Colon (tissue), 2 donors: ENCODE results near the gene SPTB.

Experiments used
- FAIRE-seq: peaks from 2 replicates; lab custom pipeline; 2012; peaks lifted over from hg19 to GRCh38; lab: Jason Lieb, UNC
- donor health status: control.
- donor health status: control.

SPTB gene

DNA sequence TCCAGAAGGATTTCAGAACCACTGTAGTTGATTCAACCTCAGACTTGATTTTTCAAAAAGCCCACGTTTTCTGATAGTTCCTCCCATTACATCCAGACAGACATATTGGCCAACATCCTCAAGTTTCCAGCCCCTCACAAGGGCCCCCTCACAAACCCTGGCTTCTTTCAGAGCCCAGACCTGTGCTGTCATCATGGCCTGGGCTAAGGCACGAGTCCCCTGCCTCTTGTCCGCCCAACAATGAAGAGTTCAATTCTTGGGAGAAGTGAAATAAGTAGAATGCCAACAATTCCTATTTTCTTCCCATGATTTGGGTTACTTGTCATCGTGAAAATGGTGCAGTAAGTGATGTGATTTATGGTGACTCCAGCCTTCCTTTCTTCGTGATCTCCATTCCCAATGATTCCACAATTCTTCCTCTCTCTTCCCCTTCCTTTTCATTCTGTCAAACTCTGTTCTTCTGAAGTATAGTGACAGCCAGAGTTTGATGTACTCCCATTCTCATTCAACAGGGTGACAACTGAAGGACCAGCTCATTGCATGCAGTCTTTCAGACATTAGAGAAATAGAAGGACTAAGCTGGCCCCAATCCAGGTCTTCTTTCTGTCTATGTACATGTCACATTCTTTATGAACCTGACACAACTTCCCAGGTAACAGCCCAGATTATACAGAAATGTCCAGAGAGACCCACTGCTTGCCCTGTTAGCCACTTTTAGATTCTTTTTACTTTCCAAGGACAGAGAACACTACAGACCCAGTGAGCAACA, 29.2 kb downstream of the SPTB start:
- no peak for FAIRE-seq

DNA sequence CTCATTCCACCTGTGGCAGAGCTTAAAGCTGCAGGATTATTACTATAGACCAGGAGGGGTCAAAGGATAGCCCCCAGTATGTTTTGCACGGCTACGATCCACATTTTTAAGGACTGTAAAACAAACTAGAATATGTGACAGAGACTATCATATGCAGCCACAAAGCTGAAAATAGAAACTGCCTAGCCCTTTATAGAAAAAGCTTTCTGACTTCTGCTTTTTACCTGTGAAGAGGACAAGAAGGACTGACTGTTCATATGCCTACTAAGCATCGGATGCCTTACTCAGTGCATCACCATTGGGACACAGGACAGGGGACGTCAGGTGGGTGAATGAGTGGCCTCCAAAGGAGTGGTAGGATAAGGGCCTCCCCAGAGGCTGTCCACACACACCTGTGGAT, 29.8 kb downstream of the SPTB start:
- no peak for FAIRE-seq

DNA sequence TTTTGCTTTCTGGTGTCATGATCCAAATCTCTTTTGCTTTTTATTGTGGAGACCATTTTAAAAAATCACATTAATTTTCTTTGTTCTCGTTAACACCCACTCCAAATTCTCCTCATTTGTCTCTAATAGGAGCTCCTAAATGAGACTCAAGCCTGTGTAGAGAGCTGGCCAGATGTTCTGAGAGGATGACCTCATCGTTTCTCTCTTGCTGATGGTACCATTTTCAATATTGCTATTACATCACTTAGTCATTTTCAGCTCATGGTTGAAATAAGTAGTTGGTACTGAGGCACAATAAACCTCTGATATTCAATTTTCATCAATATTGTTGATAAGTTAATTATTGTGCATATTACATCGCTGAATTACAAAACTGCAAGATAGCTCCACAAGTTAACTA, 31.5 kb downstream of the SPTB start:
- FAIRE-seq, result no peak

DNA sequence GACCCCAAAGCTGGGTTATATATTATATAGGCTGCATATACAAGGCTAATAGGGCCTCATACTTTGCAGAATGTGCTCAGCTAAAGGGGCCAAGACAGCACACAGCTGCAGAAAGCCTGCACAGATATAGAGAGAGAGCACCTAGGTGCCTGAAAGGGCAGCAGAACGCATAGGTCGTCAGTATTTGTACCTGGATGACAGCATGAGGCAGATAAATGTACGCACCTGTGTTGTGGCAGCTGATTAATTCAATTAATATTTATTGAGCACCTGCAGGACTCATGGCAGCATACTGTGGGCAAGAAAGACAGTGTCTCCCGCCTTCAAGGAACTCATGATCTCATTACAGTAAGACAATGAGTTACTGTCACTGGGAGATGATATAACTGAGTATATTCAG, 33.4 kb downstream of the SPTB start:
- no peak for FAIRE-seq

DNA sequence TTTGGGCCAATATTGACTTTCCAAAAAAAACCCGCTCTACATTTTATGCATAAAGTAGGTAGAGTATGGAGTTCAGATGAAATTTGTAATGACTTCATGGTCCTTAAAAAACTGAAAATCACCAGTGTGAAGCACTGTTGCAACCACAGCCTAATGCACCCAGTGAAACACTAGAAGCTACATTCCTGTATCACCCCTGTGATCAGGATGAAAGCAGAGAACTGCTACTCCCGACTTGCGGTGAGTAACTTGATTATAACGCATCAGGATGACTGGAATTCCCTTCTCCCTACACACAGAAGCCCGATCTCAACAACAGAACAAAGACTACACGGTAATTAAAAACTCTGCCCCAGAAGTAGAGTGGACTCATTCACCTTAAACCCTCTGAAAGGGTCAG, 33.8 kb downstream of the SPTB start:
- FAIRE-seq, result no peak

DNA sequence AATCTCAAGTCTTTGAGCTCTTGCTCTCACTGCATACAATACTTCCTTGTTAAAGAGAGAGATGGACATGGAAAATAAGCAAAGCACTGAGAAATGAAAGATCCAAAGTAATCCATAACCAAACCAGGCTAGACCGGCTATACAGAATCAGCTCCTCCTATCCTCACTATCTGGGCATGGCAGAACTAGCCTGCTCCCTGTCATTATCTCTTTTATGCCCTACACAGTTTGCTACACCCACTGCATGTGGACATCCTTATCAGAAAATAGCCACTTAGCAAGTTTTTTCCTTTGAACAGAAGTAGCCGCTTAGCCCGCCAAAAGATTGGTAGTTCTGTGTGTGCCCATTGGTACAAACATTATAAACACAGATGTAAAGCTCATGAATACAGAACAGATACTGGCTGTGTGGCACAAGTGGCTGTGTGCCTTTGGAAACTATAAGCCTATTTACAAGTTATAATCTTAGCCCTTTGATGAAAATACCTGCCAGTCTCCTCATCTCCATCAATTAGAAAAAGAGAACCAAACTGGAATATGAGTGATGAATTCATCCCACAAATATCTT, 34.7 kb downstream of the SPTB start:
- FAIRE-seq, result no peak

DNA sequence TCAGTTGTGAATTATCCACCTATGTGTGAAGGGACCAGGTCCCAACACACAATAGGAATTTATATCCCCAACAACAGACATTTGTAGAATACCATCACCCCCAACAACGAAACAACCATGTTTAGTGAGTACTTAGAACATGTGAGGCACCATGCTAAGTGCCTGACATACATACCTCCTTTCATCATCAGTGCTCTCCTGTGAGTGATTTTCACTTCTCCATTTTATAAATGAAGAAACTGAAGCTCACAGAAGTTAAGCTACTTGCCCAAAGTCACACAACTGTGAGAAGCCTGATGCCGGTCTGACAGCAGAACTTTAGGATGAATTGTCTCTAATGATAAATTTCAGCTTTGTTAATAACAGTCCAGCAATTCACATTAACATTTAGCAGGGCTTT, 35.4 kb downstream of the SPTB start:
- no peak for FAIRE-seq

DNA sequence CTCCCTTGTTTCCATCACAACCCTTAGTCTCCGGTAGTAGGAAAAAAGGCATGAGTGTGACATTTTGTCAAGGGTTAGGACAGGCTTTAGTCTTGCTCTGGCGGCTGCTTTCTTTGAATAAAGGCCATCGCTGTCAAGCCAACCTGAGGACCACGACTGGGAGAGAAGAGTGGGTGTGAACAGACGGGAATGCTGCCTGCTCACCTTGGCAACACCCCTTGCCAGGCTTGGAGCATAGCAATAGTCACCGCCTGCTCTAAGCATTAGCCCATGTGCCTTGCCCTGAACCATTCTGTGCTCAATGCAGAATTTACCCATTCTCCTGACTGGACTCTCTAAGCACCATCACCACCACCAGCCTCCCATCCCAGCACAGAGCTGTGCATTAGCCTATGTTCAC, 36.2 kb downstream of the SPTB start:
- no peak for FAIRE-seq

DNA sequence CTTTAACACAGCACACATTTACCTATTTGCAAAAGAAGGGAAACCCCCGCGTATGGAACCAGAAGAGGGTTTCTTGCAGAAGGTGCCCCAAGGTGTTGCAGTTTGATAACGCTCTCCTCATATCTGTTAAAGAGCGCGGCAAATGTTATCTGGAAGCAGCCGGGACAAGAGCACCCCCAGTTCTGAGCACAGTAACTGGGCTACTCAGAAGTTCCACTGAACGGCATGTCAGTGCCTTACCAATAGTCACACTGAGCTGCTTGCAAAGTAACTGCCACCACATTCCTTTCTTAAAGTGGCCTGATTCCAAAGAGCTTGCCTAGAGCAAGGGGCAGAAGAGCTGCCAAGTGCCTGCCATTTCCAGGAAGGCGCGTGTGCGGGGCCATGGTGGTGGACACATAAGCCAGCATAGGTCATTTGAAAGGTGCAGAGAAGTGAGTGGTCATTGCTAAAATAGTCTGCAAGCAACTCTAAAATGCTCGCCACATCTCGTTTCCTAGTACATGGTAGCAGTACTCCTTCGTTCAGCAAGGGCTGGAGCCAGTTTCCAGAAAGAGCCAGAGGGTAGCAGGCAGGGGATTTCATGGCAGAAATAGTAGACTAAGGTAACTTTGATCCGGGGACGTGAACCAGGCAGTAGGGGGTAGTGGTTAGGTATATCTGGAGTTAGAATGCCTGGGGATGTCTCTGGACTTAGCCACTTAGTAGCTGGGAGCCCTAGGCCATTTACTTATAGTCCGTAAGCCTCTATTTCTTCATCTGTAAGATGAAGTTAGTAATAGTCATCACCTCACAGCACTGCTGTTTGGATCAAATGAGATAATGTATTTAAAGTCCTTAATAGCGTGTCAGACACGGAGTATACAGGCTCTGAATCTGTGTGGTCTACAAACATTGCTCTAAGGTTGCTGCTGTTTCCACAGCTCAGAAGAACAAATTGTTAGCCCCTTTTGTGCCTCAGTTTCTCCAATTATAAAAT, 37.6 kb downstream of the SPTB start:
- no peak for FAIRE-seq

DNA sequence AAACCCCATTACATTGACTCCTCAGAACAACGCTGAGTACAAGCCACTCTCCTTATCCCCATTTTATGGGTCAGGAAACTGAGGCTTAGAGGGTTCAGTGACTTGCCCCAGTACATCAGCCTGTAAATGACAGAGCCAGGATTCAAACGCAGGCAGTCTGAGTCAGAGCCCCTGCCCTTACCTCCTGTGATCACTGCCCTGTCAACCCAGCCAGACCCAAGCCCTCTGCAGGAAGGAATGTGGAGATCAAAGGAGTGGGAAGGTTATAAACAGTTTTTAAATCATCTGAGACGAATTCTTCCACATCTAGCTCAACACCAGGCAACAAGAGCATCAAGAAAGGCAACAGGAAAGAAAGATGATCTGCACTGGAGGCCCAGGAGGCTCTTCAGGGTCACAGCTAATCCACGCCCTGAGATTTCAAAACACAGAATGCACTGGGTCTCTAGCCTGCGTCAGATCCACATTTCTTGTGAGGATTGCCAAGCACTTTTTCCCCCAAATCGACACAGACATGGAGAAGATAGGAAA, 38.5 kb downstream of the SPTB start:
- FAIRE-seq, result no peak

DNA sequence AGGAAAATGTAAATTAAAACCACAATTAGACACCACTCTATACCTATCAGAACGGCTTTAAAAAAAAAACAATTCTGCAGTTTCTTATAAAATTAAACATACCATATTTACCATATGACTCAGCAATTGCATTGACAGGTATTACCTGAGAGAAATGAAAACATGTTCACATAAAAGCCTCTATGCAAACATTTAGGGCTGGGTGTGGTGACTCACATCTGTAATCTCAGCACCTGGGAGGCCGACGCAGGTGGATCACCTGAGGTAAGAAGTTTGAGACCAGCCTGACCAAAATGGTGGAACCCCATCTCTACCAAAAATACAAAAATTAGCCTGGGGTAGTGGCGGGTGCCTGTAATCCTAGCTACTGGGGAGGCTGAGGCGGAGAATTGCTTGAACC, 41.1 kb downstream of the SPTB start:
- no peak for FAIRE-seq

DNA sequence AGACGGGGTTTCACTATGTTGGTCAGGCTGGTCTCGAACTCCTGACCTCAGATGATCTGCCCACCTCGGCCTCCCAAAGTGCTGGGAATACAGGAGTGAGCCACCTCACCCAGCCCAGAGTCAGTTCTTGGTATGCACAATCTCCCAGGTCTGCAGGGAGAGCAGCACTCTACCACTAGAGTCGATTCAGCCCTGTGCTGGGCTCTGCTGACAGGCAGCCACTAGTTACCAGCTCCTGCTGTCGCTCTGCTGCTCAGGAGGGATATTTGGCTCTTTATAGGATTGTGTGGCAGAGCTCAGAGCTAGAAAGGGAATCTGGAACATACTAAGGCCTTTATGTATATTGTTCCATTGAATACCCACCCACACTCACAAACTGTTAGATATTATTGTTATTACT, 44.3 kb downstream of the SPTB start:
- no peak for FAIRE-seq

DNA sequence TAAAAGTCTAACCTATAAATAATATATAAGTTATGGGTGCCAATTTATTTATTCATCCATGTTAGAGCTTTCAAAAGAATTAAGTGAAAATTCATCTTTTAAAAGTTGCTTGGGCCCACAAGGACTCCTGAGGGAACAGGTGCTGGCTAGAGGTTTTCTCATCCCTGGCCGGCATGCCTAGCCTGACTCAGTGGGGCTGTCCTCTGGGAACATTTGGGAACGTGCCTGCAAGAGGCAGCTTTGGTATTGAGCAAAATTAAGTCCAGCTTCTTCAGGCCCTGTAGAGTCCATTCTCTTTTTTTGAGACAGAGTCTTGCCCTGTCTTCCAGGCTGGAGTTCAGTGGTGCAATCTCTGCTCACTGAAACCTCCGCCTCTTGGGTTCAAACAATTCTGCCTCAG, 44.7 kb downstream of the SPTB start:
- FAIRE-seq, result no peak

DNA sequence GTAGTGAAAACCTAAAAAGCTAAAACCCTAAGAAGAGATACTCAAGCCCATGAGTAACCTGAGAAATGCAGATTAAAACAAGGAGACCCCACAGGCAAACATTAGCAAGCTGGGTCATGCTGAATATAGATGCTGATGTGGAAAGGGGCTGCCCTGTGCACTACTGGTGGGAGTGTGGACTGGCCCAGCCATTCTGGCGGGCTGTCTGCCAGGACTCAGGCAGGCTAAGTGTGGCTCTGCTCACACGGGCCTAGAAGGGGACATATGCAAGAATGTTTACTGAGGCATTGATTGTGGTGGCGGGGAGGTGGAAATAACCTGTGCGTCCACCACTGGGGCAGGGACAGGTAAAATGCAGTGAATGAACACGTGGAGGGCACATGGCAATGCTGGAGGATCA, 48.3 kb downstream of the SPTB start:
- FAIRE-seq, result no peak

DNA sequence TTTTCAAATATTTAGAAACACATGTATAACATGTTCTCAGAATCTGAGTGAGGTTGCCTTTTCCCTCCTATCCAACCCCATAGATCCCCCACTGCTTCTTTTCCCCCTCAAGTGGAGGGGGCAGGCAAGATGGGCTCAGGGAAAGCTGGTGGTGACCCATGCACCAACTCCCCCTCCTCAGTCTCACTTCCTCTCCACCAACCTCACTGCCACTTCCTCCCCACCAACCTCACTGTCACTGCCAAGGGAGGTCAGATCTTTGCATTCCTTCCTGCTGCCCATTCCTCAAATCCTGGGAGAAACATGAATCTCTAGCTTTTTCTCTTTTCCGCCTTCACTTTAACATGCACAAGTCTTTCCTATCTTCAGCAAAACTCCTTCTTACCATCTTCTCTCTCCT, 48.7 kb downstream of the SPTB start:
- no peak for FAIRE-seq

DNA sequence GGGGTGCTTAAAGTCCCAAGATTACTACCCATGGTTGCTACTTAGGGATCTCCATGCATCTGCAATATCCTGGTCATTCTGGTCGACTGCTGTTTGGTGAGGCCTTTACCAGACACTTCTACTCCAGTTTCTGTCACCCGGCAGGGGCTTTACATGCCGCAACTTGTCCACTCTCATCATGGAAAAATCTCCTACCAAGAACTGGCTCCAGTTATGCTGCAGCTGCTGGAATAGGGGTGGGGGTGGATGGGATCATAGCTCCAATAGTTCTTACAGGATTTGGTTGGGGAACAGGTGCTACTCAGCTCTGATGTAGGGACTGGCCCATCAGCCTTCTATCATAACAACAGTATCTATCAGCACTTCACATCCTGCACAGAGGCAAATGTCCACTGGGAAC, 51.6 kb downstream of the SPTB start:
- no peak for FAIRE-seq

DNA sequence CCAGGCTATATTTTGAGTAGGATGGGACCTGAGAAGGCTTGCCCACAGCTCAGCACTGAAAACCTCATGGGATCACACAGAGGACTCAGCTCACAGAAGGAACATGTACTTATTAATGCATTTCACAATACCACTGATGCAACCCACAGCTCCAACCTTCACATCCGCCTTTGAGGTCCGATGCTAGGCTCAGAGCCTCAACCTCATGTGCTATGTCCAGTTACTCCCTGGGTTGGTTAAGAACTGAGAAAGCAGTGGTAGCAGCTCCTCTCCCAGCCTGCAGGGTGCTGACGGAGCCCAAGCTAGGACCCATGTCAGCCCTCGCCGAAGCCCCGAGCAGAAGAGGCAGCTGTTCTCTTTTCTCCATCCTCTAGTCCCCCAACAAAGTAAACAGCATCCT, 52.9 kb downstream of the SPTB start:
- no peak for FAIRE-seq

DNA sequence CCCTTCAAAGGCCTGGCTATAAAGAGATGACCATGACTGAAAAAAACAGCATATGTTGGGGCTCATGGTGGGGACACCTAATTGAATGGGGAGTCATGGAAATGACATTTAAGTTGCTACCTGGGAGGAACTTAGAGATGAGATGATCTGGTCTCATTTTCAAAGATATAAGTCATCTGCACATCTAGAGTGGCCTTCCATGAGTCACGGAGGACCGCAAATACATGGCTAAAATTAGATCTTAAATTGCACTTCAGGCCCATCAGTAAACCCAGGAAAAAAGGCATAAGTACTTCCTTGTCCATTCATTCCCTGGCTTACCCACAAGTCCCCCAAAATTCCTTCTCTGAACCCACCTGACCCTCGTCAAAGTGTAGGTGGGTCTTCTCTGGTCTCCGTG, 53.4 kb downstream of the SPTB start:
- FAIRE-seq, result no peak

DNA sequence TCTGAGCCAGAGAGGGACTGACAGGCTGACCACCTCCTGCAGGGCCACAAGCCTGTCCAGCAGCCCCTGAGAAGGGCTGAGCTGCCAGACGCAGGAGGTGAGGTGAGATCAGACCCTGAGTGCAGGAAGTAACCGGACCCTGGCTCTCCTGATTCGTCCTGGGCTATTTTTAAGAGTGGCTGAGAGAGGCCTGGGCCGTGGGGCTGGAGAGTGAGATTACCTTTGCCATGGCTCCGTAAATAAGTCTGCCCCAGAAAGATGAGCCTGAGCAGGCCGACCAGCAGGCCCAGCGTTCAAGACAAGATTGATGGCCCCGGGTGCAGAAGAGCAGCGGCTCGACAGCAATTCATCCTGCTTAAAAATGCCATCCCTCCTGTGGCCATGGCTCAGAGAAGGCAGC, 54.2 kb downstream of the SPTB start:
- FAIRE-seq, result no peak

DNA sequence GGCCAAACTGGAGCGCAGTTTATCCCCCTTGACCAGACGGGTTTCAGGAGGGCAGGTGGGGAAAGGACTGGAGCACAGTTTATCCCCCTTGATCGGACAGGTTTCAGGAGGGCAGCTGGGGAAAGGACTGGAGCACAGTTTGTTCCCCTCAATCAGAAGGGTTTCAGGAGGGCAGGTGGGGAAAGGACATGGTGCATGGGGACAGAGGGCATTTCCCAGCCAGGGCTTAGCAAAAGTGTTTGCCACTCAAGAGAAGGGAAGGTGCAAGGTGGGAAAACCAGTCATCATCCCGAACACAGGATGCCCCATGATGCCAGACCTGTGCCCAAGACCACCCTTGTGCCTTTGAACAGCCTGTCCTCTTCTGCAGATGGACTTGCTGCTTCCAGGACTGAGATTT, 54.7 kb downstream of the SPTB start:
- no peak for FAIRE-seq

DNA sequence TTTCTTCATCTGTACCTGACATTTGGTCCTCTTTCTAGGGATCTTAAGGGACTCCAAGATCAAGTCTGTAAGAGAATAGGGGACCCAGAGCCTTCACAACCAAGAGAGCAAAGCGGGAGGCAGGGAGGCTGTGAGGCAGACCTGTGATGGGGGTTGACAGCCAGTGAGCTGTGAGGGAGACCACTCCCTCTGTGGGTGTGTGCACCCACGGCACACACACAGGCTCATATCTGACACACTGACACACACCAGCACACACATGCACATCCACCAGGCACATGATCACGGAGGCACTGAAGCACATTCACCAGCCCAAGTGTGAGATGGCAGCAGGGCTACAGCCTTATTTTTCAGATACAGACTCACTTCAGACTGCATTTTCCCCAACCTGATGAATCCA, 55.2 kb downstream of the SPTB start:
- no peak for FAIRE-seq

DNA sequence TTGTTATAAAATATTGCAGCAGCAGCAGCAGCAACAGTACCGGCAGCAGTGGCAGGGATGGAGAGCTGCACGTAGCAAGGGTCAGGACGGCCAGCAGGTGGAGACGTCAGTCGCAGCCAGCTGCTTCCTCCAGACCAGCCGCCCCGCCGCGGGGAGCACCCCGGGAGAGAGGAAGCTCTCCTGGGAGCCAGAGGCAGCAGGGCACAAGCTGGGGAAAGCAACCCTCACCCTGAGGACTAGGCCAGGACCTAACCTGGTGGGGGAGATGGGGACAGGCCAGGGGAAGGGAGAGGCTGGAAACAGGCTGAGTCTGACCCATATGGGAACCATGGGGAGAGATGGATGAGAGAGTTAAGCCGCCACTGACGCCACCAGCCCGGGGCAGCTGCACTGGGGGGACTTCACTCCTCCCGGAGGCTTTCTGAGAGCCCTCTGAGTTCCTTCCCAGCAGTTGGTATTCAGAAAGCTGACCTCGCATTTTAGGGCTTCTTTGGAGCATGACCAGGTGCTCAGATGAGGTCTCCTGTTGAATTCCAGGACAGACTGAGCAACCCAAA, 56.3 kb downstream of the SPTB start:
- no peak for FAIRE-seq

DNA sequence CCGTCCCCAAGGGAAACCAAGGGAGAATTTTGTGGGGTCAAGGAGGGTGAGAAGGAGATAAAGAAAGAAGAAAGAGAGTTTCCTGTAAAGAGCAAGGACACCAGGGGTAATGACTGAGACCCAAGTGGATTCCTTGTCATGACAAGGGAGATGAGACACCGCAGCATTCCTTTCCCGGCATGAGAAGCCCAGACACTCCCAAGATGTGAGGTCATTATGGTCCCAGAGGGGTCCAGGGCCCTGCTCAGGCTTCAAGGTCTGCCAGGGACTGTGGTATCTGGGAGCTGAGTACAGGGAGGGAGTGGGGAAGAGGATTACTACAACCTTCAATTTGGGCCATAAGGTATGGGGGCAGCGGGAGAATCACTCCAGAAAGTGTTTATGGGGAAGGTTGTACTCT, 58.1 kb downstream of the SPTB start:
- FAIRE-seq, result no peak
